ENCODE data around the gene NPHS1. TPM values are rescaled to one million over a fixed set of nuclear protein-coding genes. Genes with fewer than 3 reads are reported as not detected.

Gene NPHS1
- total and polyA plus RNA-seq, 12 donors: 0.07 to 0.12 TPM; not detected in 10

DNA sequence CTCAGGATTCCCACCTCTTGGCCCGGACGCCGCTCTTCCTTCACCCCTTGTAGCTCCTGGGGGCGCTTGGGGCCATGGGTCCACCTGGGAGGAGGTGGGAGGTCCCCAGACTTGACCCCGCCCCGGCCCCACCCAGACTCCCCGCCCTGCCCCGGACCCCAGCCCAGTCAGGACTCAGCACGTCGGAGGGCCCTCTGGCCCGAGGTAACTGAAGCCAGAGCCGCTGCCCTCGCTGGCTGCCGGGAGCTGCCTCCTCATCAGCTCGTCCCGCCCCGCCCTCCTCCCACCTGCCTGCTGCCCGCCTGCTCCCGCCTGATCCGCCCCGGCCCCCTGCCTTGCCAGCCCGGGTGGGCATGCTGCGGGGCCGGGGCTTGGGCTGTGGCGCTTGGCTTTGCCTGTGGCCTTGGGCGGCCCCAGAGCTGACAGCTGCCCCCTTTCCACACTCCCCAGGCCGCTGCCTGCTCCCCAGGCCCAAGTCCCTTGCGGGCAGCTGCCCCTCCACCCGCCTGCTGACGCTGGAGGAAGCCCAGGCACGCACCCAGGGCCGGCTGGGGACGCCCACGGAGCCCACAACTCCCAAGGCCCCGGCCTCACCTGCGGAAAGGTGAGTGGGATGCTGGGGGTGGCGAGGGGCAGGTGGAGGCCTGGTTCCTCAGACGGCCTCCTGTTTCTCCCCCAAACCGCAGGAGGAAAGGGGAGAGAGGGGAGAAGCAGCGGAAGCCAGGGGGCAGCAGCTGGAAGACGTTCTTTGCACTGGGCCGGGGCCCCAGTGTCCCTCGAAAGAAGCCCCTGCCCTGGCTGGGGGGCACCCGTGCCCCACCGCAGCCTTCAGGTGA, 67.6 kb downstream of the NPHS1 start:
- Histone ChIP-seq H3K36me3 (peaks cover 0 to 49% (median 0%) of the 10 kb centered on the region in 9 donors), H3K4me3 (no peak overlapping the region), H3K27ac (no peak overlapping the region), H3K27me3 (no peaks in the 10 kb centered on the region), H3K9me3 (no peaks in the 10 kb centered on the region), H3K4me1 (no peaks in the 10 kb centered on the region)
- 81 to 84% methylated on average over 37 to 45 of the region's 45 CpGs for WGBS, 2 donors
- TF ChIP-seq, protein P1, sequence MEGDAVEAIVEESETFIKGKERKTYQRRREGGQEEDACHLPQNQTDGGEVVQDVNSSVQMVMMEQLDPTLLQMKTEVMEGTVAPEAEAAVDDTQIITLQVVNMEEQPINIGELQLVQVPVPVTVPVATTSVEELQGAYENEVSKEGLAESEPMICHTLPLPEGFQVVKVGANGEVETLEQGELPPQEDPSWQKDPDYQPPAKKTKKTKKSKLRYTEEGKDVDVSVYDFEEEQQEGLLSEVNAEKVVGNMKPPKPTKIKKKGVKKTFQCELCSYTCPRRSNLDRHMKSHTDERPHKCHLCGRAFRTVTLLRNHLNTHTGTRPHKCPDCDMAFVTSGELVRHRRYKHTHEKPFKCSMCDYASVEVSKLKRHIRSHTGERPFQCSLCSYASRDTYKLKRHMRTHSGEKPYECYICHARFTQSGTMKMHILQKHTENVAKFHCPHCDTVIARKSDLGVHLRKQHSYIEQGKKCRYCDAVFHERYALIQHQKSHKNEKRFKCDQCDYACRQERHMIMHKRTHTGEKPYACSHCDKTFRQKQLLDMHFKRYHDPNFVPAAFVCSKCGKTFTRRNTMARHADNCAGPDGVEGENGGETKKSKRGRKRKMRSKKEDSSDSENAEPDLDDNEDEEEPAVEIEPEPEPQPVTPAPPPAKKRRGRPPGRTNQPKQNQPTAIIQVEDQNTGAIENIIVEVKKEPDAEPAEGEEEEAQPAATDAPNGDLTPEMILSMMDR (IDR thresholded peaks at IDR 0.05): no peak
- DNase-seq (no peak), ATAC-seq (no peak)
- intact Hi-C loops (cut with DNase I): no loop called here

DNA sequence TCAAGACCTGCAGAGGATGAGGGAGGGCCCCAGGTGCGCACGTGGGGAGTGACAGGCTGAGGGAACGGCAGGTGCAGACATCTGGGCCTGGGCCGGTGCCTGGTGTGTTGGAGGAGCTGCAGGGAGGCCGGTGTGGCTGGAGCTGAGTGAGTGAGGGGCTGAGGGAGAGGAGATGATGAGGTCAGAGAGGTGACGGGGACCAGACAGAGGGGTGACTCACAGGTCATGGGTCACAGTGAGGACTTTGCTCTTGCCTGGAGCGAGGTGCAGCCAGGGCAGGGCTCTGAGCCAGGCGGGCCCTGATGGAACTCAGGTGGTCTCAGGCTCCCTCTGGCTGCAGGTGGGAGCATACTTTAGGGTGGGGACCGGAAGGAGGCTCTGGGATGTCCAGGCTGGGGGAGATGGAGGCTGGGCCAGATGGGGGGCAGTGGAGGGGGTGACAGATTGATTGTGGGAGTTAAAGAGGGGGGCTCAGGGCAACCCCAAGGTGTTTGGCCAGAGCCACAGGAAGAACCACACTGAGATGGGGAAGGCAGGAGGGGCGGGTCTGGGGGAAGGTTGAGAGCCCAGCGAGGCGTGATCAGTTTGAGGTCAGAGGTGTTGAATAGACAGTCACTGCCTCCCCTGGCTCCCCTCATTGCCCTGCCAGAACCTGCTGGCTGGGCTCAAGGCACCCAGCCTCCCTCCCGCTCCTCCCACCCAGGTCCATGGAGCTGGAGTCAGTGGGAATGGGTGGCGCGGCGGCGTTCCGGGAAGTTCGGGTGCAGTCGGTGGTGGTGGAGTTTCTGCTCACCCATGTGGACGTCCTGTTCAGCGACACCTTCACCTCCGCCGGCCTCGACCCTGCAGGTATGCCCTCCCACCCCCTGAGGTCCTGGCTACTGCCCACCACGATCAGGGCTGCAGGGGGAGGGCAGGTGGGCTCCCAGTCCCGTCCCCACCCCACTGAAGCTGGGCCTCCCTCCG, 68.6 kb downstream of the NPHS1 start:
- TF ChIP-seq, protein P1 (IDR thresholded peaks at IDR 0.05): no peak
- Histone ChIP-seq H3K27ac (no peak overlapping the region), H3K9me3 (no peaks in the 10 kb centered on the region), H3K27me3 (no peaks in the 10 kb centered on the region), H3K4me3 (no peak overlapping the region), H3K4me1 (no peaks in the 10 kb centered on the region), H3K36me3 (peaks cover 0 to 58% (median 0%) of the 10 kb centered on the region in 9 donors)
- WGBS, 2 donors: 82 to 87% methylated on average over 27 to 28 of the region's 28 CpGs
- no peak for DNase-seq
- intact Hi-C loops (cut with DNase I): no loop called here
- no peak for ATAC-seq

- DNase-seq: no peak
- Histone ChIP-seq H3K4me3 (no peak overlapping the region), H3K36me3 (peaks cover 0 to 69% (median 0%) of the 10 kb centered on the region in 9 donors), H3K9me3 (no peaks in the 10 kb centered on the region), H3K27me3 (no peaks in the 10 kb centered on the region), H3K27ac (no peak overlapping the region), H3K4me1 (no peaks in the 10 kb centered on the region)
- intact Hi-C loops (cut with DNase I): no loop called here
- whole genome bisulfite sequencing, 2 donors: 97 to 98% methylated on average over 12 of the region's 12 CpGs
- TF ChIP-seq, protein P1 (IDR thresholded peaks at IDR 0.05): no peak
- ATAC-seq: no peak
These were observed 69.7 kb downstream of the NPHS1 start for GRCh38 chr19:35782589-35782988.

- ATAC-seq (no peak), DNase-seq (no peak)
- Histone ChIP-seq H3K27me3 (no peaks in the 10 kb centered on the region), H3K36me3 (peaks cover 0 to 71% (median 0%) of the 10 kb centered on the region in 9 donors), H3K4me1 (no peaks in the 10 kb centered on the region), H3K27ac (no peak overlapping the region), H3K4me3 (no peak overlapping the region), H3K9me3 (no peaks in the 10 kb centered on the region)
- intact Hi-C loops (cut with DNase I): no loop called here
- TF ChIP-seq, protein P1 (IDR thresholded peaks at IDR 0.05): no peak
- 78 to 84% methylated on average over 7 to 9 of the region's 9 CpGs for WGBS, 2 donors
These were observed 70.7 kb downstream of the NPHS1 start for GRCh38 chr19:35781650-35782049.

All from heart right ventricle (tissue), 16 donors.